OCI-M1 (cell line): ENCODE data around the gene ZBED4.

Experiments
- DNase-seq: peaks from one replicate; lab custom pipeline; 2025; lab: John Stamatoyannopoulos, UW

The ZBED4 gene

DNA sequence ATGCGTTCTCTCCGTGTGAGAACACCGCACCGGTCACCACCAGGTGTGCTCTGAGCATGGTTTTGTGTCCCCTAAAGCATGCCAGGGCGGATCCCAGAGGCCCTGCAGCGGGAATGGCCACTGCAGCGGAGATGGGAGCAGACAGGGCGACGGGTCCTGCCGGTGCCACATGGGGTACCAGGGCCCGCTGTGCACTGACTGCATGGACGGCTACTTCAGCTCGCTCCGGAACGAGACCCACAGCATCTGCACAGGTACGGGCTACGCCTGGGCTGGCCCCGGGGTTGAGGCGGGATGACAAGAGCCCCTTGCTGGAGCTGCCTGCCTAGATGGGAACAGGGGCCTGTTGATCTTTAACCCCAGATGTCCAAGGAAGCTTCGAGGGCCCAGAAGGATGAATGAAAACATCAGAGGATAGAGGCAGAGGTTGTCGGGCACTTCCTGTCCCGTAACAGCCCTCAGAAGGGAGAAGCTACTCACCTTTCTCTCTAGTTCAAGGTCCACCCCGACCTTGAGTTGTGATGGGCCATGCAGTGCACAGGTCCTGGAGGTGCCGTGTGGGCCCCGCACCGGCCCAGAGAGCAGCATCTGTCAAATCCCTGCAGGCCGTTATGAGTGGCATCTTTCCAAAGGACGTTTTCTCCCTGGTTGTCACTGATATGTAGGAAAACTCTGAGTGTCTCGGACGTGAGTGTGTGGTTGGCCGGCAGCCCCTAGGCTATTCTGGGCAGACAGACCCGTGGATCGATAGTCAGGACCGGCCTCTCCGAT, 68.0 kb downstream of the ZBED4 start:
- DNase-seq = no peak

DNA sequence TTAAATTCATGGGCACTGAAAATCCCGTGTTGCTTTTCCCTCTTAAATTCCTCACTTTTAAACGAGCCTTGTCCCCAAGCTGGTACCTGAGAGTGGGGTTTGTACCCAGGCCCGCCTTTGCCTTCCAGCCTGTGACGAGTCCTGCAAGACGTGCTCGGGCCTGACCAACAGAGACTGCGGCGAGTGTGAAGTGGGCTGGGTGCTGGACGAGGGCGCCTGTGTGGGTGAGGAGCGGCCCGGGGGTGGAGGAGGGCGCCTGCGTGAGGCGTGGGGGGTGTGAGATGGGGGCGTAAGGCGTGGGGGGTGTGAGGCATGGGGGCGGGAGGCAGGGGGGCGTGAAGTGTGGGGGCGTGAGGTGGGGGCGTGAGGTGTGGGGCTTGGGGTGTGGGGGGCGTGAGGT, 68.8 kb downstream of the ZBED4 start:
- DNase-seq = no peak

DNA sequence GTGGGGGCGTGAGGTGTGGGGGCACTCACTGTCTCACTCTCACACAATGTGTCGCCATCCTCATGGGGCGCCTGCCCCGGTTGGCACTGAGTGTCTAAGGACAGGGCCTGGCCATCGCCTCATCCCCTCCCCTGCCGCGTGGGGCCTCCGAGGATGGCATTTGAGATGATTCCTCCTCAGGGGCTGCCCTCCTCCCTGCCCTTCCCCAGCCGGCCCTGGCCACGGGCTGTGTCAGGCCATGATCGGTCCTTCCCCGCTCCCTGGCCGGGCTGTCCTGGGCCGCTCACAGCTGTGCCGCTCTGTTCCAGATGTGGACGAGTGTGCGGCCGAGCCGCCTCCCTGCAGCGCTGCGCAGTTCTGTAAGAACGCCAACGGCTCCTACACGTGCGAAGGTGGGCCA, 69.3 kb downstream of the ZBED4 start:
- no peak for DNase-seq

DNA sequence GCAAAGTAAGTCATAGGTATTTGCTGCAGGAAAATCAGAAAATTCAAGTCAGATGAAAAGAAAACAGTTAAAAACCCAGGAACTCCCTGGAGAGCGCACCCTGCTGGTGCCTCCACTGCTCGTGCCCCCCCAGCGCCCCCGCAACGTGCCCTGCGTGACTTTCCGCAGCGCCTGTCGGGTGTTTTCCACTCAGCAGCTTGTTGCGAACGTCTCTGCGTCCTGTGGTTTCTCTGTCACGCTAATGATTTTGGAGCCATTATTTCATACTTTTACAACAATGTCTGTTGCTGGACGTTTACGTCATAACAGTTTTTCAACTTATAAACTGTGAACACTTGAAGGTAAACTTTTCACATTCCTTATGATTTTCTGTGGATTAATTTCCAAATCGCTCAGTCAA, 69.8 kb downstream of the ZBED4 start:
- DNase-seq = no peak

DNA sequence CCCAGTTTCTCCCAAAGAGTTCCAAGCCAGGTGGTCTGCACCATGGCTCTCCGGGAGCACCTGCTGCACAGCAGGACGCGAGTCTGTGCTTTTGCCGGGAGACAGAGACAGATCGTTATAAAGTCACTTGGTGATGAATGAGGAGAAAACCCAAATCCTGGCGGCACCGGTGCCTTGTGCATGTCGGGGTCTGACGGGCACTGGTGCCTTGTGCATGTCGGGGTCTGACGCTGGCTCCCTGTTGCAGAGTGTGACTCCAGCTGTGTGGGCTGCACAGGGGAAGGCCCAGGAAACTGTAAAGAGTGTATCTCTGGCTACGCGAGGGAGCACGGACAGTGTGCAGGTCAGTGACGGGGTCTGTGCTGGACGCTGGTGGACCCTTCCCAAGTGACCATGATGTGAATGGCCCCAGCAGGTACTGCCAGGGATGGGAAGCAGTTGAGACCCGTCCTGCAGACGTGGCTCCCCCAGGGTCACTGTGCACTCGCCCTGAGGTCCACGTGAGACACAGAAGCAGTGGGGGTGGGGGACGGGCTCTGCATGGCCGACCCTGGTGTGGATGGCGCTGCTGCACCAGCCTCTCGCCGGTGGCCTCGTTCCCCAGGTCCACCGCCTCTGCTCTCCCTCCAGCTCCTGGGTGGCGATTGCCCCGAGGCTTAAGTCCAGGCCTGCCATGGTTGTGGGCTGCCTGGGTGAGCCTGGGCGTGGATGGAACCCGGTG, 70.6 kb downstream of the ZBED4 start:
- no peak for DNase-seq

DNA sequence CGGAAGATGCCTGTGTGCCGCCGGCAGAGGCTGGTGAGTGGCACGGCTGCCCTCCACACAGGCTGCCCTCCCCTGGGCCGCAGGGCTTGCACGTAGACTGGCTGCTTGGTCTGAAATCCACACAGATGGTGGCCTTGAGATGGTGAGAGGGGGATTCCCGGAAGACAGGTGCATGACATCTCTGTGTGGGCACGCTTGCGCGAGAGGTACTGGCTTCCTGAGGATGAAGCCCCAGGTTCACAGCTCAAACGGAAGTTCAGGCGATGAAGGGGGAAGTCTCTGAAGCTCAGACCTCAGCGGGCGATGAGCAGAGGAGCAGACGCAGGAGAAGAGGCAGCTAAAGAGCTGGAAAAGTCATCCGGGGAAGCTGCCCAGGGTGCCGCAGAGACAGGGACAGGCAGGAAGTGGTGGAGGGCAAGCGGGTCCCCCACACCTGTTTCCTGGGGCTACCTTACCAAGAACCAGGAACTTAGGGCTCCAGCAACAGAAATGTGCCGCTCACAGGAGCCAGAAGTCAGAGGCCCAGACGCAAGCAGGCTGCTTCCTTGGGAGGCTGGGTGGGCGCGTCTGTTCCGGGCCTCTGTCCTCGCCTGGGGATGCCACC, 72.0 kb downstream of the ZBED4 start:
- DNase-seq = no peak

DNA sequence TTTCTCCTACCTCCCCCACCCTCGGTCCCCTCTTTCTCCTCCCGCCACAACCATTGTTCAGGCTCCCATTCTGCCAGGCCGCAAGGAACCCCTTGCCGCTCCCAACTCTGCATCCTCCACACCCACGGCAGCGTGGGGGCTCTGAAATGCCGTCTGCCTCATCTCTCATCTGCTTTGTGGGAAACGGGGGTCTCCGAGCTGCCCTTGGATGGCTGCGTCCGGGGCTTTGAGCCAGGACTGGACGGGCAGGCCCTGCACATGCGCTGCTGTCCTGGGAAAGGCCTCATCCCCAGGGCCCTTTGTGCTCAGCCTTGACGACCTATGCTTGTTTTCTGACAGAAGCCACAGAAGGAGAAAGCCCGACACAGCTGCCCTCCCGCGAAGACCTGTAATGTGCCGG, 73.3 kb downstream of the ZBED4 start:
- DNase-seq = no peak

DNA sequence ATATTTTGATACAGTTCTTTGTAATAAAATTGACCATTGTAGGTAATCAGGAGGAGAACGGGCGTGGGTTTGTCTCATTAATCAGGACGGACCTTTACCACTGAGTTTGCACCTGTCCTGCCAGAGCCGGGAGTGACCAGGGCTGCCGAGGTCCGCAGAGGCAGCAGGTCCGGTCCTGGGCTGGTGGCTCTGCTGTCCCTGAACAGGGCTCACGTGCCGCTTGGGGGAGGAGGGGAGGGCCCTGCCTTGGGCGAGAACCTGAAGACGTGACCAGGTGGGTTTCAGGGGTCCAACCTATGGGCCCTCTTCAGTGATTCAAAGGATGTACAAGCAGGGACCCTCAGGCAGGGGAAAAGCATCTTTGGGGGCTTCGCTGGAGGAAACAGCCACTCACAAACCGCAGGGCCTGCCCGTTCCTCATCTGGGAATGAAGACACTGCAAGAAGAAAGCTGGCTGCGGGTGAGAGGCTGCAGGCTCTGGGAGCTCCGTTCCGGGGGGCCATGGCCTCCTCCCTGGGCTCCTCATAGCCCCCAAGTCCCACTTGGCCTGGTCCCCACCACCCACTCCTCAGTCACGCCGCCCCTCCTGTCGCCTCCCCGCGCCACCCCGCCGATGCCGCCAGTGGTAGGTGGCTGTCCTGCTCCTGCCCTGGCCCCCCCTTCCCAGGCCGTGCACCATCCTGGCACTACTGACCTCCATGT, 74.0 kb downstream of the ZBED4 start:
- DNase-seq = no peak

DNA sequence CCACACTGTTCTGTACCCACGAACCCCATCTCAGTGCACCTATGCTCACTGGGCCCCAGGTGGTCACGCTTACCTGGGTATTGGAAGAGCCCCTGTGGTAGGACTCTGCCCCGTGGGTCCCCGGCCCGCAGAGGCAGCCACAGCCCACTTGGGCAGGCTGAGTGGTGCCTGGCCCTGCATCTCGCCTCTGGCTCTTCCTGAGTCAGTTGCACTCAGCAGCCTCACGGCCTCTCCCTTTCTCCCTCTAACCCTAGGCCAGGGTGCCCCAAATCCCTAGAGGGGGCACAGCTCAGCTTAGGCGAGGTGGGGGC, 74.5 kb downstream of the ZBED4 start:
- DNase-seq = no peak

DNA sequence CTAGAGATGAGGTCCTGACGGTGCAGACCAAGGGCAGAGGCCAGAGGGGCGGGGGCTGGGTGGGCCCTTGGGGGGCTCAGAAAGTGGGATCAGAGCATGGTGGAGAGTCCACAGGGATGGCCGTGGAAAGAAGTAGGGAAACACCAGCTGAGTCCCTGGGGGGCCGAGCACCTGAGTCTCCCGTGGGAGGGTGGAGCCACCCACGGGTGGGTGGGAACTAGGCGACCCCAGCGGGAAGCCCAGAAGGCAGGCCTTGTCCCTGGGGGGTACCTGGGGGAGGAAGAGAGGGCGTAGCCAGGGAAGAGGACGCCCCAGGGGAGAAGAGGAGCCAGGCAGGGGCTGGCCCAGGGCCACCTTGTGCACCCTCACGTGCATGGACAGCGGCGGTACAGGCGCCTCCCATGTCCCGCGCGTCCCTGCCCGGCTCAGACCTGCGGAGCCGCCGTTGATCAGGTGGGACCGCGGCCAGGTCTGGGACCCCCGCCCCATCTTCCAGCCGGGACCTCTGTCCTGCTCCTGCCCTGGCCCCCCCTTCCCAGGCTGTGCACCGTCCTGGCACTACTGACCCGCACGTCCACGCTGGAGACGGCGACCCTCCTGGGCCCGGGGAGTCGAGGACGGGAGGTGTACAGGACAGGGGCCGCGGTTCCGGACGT, 75.0 kb downstream of the ZBED4 start:
- DNase-seq = no peak

DNA sequence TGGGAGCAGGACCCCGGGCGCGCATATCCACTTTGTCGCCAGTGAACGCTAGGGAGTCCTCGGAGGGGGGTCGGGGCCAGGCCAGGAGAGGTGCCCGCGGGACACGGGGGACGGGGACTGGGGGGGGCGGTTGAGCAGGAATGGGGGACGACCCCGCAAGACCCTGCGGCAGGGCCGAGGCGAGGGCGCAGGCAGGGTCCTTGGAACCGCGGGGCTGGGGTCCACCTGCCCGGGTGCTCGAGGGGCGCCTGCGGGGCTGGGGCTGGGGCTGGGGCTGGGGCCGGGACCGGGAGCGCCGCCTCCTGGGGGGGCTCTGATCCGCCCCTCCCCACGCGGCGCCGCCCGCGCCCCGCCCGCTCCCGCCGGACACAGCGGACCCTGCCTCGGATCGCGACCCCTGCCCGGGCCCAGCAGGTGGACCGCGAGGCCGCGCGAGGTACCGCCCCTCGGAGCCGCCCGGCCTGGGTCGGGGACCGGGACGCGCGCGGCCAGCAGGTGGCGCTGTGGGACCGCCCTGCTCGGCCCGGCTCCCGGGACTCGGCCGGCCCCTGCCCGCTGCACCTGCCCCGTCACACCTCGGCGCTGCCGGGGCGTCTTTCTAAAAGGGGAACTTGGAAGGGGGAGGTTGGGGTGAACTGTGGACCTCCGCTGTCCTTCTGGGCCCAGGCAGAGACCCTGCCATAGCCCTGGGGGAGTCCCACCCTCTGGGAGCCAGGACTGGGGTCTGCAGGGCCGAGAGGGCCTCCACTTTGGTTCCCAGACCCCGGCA, 75.8 kb downstream of the ZBED4 start:
- peak; percentile 69 for DNase-seq

DNA sequence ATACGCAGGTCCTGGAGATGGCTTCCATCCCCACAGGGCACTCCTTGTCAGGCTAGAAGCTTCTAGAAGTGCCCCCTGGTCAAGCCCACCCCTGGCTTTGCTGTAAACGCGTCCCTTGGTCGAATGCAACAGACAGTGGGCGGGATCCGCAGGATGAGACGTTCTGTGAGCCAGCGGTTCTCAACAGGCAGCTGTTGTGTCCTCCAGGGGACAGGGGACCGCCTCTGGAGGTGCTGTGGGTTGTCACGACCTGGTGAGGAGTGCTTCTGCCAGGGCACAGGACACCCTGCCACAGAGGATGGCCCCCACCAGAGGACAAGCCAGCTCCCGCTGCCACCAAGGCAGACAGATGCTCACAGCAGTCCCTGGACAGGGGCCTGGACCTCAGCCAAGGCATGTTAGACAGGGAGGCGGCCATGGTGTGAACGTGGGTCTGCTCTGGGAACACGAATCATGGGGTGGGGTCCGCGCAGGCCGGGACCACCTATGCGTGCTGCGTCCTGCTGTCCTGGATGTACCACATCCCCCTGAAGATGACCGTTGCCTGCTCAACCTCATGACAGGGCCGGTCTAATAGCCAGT, 76.4 kb downstream of the ZBED4 start:
- no peak for DNase-seq

DNA sequence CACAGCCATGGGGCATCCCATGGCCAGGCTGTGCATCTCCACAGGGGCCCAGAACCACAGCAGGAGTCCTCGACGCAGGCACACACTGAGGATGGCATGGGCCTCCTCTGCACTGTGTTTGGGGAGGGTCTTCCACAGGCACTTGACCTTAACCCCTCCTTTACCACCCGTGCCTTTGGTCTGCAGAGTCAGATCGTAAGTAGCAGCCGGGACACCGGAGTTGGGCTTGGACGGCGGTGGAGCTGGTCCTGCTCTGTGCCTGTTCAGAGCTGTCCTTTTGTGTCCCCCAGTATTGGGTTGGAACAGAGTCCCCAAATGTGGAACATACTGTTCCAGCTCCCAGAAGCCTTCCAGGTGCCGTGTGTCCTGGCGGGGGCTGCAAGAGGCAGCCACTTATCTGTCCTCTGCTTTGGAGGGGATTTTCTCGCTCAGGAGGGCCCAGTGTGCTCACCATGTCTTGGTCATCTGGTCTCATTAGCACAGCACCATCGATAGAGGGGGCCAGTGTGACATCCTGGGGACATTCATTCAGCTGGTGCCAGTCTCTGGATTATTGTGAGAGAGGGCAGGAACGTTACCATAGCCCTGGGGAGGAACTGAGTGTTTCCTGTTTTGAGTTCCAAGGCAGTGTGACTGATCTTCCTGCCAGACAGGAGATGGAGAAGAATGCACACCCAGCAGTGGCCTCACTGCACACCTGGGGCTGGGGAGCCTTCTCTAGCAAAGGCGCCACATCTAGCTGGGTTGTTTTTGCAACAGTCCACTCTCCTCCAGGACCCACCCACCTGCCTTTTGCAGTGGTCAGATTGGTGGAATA, 77.2 kb downstream of the ZBED4 start:
- peak; percentile 82 for DNase-seq

DNA sequence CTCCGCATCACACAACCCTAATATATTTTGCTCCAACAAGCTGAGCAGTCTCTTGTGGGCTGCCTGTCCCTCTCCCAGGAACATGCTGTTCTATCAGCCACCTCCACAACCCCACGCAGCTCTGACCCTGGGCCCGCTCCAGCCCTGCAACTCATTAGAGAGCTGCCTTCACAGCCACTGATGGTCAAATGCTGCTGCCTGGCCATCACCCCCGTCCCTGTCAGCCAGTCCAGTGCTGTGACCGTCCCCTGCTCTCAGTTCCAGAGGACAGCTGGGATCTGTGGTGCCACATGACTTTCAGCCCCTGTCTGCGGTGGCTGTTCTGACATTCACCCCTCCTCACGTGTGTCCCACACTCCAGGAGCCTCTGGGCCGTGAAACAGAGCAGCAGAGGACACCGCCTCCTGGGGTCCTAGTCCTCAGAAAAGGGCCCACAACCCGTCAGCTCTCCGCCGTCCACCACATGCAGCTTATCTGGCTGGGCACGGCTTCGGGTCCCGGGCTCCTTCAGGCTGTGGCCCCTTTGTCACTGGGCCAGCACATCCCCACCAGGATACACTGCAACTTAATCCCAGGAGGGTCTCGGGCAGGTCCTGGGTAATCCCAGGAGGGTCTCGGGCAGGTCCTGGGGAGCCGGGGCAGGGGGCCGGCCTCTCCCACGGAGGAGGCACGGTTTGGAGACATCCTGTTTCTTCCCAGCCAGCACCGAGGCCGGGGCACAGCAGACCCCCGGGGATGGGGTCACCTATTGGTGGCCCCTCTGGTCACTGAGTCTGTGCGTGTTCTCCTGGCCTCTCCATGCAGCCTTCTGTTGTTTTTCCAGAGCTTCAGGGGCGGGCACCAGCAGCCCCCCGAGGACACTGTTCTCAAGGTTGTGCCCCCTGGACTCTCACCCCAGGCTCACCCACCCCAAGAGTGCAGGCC, 79.9 kb downstream of the ZBED4 start:
- no peak for DNase-seq

DNA sequence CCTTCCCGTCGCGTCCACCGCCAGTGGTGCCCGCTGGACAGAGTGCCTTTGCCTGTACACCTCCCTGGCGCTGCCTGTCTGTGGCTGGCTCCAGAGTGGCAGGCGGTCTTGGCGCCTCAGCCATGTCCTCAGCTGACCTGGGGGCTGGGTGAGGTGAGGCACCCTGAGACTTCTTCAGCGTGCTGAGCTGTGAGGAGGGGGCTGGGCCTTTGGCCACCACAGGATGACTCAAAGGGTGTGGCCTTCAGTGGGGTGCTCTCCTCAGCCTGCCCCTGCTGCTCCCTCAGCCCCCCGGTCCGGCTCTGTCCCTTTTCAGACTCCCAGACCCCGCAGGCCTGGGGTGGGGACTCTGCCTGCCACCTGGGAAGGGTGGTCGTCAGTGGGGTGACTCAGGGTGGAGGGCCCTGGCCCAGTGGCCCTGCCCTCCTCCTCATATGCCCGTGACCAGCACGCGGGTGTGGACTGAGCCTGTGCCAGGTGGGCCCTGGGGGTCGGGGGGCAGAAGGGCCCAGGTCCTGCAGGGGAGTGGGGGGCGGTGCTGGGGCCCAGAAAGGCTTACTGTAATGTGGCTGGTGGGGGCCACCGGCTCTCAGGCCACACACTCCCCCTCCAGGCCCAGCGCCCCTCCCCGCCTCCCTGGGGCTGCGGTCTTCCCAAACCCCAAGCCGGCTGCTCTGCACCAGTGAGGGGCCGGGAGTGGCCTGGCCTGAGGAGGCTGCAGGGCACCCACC, 80.7 kb downstream of the ZBED4 start:
- DNase-seq = peak; percentile 15

DNA sequence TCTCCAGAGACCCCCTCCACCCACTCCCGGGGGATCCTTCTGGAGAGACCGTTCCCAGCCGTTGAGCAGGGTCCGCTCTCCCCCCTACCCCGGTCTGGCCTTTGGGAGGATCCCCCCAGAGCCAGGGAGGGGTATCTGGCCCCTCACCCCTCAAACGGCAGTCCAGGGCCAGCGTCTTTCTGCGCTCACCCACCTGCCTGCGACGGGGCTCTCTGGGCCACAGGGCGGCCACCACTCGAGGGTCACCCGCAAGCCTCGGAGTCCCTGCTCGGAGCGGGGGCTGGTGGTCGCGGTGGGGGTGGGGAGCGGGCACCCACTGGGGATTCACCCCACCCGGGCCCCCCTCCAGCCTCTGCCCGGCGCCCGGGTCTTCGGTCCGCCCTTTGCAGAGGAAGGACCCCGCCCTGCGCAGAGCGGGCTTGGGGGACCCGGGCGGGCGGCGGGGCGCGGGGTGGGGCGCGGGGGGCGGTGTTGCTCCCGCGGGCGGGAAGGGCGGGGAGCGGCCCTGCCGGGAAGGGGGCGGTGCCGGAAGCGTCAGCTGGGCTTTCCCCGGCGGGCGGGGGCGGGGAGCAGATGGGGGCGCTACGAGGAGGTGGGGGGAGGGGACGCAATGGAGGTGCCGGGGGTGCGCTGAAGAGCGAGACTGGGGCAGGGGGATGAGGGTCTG, 81.4 kb downstream of the ZBED4 start:
- DNase-seq = peak; percentile 9

DNA sequence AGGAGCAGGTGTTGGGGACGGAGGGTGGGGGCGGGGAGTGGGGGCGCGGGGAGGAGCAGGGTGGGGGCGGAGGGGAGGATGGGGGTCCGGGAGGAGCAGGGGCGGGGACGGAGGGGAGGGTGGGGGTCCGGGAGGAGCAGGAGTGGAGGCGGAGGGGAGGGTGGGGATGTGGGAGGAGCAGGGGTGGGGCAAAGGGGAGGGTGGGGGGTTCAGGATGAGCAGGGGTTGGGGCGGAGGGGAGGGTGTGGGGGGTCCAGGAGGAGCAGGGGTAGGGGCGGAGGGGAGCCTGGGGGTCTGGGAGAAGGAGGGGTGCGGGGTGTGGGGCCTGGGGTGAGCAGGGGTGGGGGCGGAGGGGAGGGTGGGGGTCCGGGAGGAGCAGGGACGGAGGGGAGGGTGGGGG, 81.9 kb downstream of the ZBED4 start:
- no peak for DNase-seq
